ENCODE measurements around the gene HERC3. TPM values are rescaled to one million over a fixed set of nuclear protein-coding genes. Genes with fewer than 3 reads are reported as not detected.

HERC3 gene
- total RNA-seq, 1 experiment from 2014 or later = 16.9 TPM

DNA sequence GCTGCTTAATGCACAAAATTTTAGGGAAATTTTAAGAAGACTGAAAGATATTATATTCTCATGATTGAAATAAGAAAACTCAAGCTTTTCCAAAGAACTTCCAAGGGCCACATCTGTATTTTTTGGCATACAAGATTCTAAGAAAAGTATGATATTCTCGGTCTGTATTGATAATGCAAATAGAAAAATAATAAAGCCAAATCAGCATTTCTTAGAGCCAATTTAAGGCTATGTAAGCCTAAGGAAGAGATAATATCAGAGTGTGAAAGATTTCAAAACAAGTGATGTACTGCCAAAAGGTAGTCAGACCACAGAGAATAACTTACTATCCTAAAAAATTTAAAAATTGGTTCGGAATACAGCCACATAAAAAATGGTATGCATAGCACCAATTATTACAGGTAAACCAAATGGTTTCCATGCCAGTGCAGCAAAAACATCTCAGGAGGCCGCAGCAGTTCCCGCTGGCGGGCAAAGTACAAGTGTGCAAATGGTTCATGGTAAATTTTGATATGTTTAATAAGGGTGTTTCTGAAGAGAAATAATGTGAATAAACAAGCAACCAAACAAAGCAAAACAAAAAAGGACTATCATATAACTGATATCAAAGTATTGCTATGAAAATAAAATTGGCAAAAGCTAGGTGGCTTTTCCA lies 140.6 kb downstream of the HERC3 start:
- Histone ChIP-seq H4K20me1 (ENCODE audit: insufficient read depth) (no peaks in the 10 kb centered on the region), H2AFZ (no peak overlapping the region), H3K9me3 (ENCODE audit: insufficient read depth, low read depth) (no peaks in the 10 kb centered on the region), H3K36me3 (ENCODE audit: low read depth) (no peaks in the 10 kb centered on the region), H3K4me1 (replicated peaks; ENCODE audit: insufficient read depth) (no peaks in the 10 kb centered on the region), H3K4me3 (no peak overlapping the region), H3K9me2 (ENCODE audit: insufficient read depth) (no peaks in the 10 kb centered on the region), H3K4me2 (no peak overlapping the region), H3K27me3 (ENCODE audit: insufficient read depth, low read depth) (no peaks in the 10 kb centered on the region), H3F3A (ENCODE audit: insufficient read depth, low read depth) (no peaks in the 10 kb centered on the region), H3K79me2 (ENCODE audit: low read depth) (no peaks in the 10 kb centered on the region), H3K27ac (no peak overlapping the region)
- POLR2A ChIA-PET (ENCODE audit: unreplicated experiment) = no interaction called here
- TF ChIP-seq EZH2 (IDR thresholded peaks at IDR 0.05; ENCODE audit: low read depth) = no peak
- TF ChIP-seq, protein P1, sequence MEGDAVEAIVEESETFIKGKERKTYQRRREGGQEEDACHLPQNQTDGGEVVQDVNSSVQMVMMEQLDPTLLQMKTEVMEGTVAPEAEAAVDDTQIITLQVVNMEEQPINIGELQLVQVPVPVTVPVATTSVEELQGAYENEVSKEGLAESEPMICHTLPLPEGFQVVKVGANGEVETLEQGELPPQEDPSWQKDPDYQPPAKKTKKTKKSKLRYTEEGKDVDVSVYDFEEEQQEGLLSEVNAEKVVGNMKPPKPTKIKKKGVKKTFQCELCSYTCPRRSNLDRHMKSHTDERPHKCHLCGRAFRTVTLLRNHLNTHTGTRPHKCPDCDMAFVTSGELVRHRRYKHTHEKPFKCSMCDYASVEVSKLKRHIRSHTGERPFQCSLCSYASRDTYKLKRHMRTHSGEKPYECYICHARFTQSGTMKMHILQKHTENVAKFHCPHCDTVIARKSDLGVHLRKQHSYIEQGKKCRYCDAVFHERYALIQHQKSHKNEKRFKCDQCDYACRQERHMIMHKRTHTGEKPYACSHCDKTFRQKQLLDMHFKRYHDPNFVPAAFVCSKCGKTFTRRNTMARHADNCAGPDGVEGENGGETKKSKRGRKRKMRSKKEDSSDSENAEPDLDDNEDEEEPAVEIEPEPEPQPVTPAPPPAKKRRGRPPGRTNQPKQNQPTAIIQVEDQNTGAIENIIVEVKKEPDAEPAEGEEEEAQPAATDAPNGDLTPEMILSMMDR (conservative IDR thresholded peaks at IDR 0.05) = no peak
- CTCF ChIA-PET = no interaction called here
- no peak for DNase-seq
- BruUV-seq (replicated peaks) = no TSS peak
- intact Hi-C loops (cut with micrococcal nuclease; ENCODE audit: unreplicated experiment) = no loop called here

DNA sequence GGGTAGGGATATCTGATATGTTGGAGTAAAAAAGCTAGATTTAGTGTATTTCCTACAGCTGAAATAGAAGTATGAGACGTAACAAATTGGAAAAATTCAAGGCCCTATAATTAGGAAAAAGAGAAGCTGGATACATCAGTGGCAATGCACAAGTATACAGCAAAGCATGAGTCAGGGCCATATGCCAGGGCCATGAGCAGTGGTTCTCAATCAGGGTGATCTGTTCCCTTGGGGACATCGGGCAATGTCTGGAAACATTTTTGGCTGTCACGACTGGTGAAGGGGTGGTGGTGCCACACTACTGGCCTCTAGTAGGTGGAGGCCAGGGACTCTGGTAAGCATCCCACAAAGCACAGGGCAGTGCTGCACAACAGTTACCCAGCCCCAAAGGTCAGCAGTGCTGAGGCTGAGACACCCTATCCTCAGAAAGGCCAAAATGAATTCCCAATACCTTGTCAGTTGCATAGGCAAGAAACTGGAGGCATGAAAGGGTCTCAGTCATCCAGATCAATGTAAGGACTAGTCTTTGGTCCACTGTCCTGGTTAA lies 142.2 kb downstream of the HERC3 start:
- CTCF ChIA-PET = no interaction called here
- no peak for TF ChIP-seq EZH2 (IDR thresholded peaks at IDR 0.05; ENCODE audit: low read depth)
- TF ChIP-seq, protein P1 (conservative IDR thresholded peaks at IDR 0.05) = no peak
- DNase-seq = no peak
- no TSS peak for BruUV-seq (replicated peaks)
- H3F3A ChIP-seq (ENCODE audit: insufficient read depth, low read depth) = no peaks in the 10 kb centered on the region
- no peaks in the 10 kb centered on the region for H4K20me1 ChIP-seq (ENCODE audit: insufficient read depth)
- H3K9me3 ChIP-seq (ENCODE audit: insufficient read depth, low read depth) = no peaks in the 10 kb centered on the region
- H2AFZ ChIP-seq = no peak overlapping the region
- no peak overlapping the region for H3K4me2 ChIP-seq
- POLR2A ChIA-PET (ENCODE audit: unreplicated experiment) = interaction anchor here (0.6 kb wide), 1 partner anchor 34 kb away, joined by 4 read pairs; no protein-coding TSS in a partner anchor
- no peak overlapping the region for H3K4me3 ChIP-seq
- H3K4me1 ChIP-seq (replicated peaks; ENCODE audit: insufficient read depth) = no peaks in the 10 kb centered on the region
- H3K36me3 ChIP-seq (ENCODE audit: low read depth) = no peaks in the 10 kb centered on the region
- no peaks in the 10 kb centered on the region for H3K79me2 ChIP-seq (ENCODE audit: low read depth)
- intact Hi-C loops (cut with micrococcal nuclease; ENCODE audit: unreplicated experiment) = no loop called here
- no peaks in the 10 kb centered on the region for H3K27me3 ChIP-seq (ENCODE audit: insufficient read depth, low read depth)
- no peak overlapping the region for H3K27ac ChIP-seq
- no peaks in the 10 kb centered on the region for H3K9me2 ChIP-seq (ENCODE audit: insufficient read depth)

DNA sequence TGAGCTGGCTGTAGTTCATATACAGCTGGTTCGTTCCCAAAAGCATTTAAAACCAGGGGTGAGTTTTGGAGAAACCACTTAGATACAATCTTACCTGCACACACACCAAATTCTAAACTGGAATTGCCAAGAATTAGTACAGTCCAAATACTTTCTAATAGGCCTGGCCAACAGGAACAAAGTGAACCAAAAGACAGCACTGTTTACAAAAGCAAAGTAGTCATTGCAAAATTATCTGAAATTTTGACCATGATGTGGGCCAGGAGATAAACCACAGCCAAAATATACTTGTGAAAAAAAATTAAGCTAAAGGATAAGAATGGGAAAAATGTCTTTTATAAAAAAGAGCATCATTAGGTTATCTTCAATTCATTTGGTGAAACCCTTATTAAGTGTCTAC lies 143.3 kb downstream of the HERC3 start:
- H3K27me3 ChIP-seq (ENCODE audit: insufficient read depth, low read depth) = no peaks in the 10 kb centered on the region
- no peaks in the 10 kb centered on the region for H3K36me3 ChIP-seq (ENCODE audit: low read depth)
- CTCF ChIA-PET = interaction anchor here (1.0 kb wide), 1 partner anchor 196 kb away, joined by 3 read pairs; no protein-coding TSS in a partner anchor
- H3K4me2 ChIP-seq = no peak overlapping the region
- H3K79me2 ChIP-seq (ENCODE audit: low read depth) = no peaks in the 10 kb centered on the region
- no peaks in the 10 kb centered on the region for H4K20me1 ChIP-seq (ENCODE audit: insufficient read depth)
- intact Hi-C loops (cut with micrococcal nuclease; ENCODE audit: unreplicated experiment) = no loop called here
- H3F3A ChIP-seq (ENCODE audit: insufficient read depth, low read depth) = no peaks in the 10 kb centered on the region
- H3K27ac ChIP-seq = no peak overlapping the region
- POLR2A ChIA-PET (ENCODE audit: unreplicated experiment) = interaction anchor here (0.7 kb wide), 1 partner anchor 11 kb away, joined by 7 read pairs; no protein-coding TSS in a partner anchor
- H3K4me3 ChIP-seq = no peak overlapping the region
- DNase-seq = no peak
- BruUV-seq (replicated peaks) = no TSS peak
- no peaks in the 10 kb centered on the region for H3K4me1 ChIP-seq (replicated peaks; ENCODE audit: insufficient read depth)
- TF ChIP-seq, protein P1 (conservative IDR thresholded peaks at IDR 0.05) = no peak
- no peak for TF ChIP-seq EZH2 (IDR thresholded peaks at IDR 0.05; ENCODE audit: low read depth)
- no peak overlapping the region for H2AFZ ChIP-seq
- H3K9me2 ChIP-seq (ENCODE audit: insufficient read depth) = no peaks in the 10 kb centered on the region
- H3K9me3 ChIP-seq (ENCODE audit: insufficient read depth, low read depth) = no peaks in the 10 kb centered on the region
